ENCODE results near the gene CD209.
"Not testable (repeated sequence)": the region's sequence is repeated elsewhere in the genome, so short reads cannot be mapped to it uniquely, and the experiment has no call there.

CD209 gene, protein sequence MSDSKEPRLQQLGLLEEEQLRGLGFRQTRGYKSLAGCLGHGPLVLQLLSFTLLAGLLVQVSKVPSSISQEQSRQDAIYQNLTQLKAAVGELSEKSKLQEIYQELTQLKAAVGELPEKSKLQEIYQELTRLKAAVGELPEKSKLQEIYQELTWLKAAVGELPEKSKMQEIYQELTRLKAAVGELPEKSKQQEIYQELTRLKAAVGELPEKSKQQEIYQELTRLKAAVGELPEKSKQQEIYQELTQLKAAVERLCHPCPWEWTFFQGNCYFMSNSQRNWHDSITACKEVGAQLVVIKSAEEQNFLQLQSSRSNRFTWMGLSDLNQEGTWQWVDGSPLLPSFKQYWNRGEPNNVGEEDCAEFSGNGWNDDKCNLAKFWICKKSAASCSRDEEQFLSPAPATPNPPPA

DNA sequence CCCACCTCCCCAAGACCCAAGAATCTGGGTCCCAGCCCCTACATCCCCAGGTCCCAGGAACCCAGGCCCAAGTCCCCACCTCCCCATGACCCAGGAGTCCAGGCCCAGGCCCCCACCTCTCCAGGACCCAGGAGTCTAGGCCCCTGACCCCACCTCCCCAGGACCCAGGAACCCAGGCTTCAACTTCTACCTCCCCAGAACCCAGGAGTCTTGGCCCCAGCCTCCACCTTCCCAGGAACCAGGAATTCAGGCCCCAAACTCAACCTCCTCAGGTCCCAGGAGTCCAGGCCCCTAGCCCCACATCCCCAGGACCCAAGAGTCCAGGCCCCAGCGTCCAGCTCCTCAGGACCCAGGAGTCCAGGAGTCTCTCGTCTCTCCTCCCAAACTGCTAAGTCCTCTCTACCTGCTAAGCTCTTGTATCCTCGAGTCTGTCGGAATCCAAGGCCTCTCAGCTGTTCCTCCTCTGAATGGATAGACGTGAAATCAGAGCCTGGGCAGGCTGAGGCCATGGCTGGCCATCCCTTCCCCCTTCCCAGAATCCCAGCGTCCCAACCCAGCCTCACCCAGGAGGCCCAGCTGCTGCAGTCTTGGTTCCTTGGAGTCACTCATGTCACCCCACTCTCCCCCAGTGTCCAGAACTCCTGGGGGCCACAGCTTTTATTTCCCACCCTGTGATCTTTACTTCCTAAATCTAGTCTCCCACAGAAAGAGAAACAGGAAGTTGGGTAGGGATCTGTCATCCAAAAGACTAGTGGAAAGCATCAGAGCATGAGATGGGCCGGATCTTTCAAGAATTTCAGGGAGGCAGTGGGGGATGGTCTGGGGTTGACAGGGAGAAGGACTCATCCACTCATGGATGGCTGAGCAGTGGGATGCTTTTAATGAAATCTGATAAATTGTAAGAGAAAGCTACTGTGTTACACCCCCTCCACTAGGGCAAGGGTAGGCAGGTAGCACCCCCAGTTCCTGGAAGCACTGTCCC lies at the start of gene CD209:
Gene CD209 (minus strand): TSS at position 632 of the 982 bp plus-strand sequence. CDS start 23 bp downstream, at position 609.
- no peak for DNase-seq

DNA sequence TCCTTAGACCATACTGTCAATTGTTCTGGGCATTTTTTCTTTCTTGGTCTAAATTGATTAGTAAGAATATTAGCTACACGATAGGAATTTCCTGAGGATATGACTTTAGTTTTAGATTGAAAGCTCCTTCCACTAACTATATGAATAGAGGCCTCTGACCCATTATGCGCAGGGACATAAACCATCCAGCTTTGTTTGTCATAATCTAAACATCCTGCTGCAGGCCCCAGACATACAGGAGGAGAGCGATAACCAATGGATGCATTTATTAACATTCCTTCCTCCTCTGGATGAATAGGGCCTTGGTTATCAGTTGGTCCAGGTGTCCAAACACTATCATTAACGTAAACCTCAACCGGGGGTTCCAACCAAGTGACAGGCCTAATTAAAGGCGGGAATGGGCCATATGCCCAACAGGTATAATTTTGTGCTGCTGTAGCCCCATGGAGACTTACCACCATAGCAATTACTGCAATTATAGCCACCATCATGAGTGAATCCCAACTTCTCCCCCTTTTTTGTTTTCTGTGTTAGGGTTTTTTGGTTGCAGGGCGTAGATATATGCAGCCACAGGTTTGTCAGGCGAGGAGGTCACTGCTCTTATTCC lies 48.3 kb upstream of the CD209 start:
- no peak for DNase-seq

DNA sequence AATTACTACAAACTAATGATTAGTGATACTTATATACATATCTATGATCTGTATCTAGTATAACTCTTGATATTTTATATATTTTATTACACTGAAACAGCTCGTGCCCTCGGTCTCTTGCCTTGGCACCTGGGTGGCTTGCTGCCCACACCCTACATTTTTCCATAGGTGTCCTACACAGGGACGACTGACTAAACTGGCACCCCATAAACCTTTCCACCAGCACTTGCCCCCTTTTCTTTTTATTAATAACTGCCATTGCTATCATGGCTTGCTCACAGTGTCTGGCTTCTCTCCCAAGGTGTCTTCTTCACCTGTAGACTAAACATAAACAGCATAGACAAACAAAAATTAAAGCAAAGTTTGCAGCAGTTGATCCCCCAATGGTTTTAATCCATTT lies 46.2 kb upstream of the CD209 start:
- no peak for DNase-seq

DNA sequence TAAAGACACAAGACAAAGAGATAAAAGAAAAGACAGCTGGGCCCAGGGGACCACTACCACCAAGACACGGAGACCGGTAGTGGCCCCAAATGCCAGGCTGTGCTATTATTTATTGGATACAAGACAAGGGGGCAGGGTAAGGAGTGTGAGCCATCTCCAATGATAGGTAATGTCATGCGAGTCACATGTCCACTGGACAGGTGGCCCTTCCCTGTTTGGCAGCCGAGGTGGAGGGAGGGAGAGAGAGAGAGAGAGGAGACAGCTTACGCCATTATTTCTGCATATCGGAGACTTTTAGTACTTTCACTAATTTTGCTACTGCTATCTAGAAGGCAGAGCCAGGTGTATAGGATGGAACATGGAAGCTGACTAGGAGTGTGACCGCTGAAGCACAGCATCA lies 45.4 kb upstream of the CD209 start:
- DNase-seq = not testable (repeated sequence)

DNA sequence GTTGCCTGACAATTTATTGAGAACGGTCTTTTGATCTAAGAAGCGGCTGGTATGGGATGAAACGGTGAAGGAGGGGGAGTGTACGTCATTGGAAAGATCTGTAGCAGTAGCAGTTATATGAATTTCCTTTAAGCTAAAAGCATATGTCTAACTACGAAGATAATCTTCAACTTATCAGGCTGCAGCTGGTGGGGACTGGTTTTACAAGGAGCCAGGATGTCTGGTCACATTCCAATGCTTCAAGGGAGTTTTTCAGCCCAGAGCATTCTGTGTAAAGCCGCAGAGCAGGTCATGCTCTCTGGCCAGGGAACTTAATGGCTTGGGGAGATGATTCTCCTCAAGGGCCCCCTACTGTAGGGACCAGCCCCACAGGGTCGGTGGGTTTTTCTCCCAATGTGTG lies 44.9 kb upstream of the CD209 start:
- DNase-seq = no peak

DNA sequence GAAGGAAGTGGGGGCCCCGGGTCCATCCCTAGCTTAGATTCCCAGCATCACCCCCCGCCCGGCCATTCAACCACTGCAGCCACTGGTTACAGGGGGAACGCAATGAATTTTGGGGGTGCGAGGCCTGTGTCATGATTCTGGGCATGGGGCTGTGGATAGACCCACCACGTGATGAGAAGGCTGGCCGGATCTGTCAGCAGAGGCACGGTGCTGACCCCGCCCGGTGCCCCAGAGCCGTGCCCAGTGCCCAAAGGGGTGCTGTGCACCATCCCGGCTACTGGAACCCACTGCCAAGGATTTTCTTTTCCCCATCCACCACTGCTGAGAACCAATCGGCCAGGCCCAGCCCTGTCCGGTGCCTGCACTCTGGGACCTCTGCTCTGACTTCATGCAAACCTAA lies 43.1 kb upstream of the CD209 start:
- DNase-seq = no peak

GRCh38 chr19:7789447-7789846 lies 42.1 kb upstream of the CD209 start:
- no peak for DNase-seq

- no peak for DNase-seq
These were observed 41.6 kb upstream of the CD209 start for GRCh38 chr19:7788933-7789323.

GRCh38 chr19:7788178-7788932 lies 41.0 kb upstream of the CD209 start:
- no peak for DNase-seq

DNA sequence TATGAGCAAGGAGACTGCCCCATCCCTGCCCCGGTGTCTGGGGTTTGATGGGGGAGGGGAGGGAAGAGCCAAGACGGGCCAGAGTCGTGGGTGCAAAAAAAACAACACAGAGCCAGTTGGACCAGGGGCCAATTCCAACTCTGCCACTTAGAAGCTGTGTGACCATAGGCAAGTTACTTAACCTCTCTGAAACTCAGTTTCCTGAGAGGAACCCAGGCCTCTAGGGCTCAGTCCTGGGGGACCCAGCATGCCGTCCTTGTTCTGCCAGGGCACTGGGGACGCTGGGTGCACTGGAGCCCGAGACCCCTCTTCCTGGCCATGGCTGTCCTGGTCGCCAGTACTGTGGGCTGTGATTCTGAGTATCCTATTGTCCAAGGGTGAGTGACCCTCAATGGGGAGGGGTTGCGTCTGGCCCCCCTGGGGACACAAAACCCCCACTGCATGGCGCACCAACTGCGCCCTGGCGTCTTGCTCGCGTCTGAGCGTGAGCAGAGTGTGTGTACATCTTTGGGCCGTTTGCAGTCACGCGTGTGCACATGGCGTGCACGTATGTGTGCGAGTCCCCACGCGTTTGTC lies 40.4 kb upstream of the CD209 start:
- DNase-seq = no peak

DNA sequence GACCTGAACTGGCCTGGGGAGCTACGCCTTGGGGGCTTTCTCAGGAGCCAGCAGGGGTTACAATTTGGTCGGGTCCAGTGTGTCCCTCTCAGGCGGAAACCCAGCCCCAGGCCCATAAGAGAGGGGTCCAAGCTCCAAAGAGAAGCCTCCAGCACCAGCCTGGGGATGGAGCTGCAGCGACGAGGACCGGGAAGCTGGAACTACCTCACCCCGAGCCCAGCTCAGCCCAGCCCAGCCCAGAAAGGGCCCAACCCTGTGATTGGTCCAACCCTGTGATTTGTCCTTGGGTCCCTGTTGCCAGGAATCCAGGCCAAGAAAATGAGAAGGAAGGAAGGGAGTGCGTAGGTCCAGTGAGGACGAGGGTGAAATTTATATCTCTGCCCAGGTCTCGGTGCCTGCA lies 39.8 kb upstream of the CD209 start:
- no peak for DNase-seq

GRCh38 chr19:7784856-7785255 lies 37.5 kb upstream of the CD209 start:
- no peak for DNase-seq

DNA sequence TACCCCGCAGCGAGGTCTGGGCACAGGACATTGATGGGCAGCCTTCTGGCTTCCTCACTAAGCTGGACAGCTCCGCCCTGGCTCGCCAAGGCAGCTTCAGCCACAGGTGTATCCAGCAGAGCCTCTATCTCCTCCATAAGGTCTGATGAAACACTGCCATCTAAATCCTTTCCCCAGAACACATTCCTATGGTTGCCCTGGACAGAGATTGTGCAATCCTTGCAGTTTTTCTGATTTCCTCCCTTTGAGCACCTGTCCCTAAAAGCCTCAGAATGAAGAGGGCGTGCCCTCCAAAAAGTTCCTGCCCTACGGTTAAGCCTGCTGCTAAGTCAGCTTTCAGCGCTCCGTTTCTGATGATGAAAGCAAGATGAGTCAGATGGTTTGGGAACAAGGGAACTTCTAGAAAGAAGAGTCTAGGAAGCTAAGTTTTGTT lies 36.7 kb upstream of the CD209 start:
- DNase-seq = no peak

DNA sequence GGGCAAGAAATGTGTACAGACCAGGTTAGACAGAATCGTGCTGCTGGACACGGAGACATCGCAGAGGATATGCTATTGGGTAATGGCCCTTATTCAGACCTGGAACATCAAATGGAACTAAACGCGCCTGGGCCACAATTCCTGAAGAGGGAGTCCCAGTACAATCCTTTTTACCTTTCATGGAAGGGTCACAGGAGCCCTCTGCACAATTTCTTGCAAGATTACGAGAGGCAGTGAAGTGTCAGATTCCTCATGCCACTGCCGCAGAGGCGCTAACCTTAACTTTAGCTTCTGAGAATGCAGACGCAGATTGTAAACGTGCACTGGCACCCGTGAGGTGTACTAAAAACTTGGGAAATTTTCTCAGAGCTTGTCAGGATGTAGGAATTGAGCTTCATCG lies 33.8 kb upstream of the CD209 start:
- DNase-seq = no peak

DNA sequence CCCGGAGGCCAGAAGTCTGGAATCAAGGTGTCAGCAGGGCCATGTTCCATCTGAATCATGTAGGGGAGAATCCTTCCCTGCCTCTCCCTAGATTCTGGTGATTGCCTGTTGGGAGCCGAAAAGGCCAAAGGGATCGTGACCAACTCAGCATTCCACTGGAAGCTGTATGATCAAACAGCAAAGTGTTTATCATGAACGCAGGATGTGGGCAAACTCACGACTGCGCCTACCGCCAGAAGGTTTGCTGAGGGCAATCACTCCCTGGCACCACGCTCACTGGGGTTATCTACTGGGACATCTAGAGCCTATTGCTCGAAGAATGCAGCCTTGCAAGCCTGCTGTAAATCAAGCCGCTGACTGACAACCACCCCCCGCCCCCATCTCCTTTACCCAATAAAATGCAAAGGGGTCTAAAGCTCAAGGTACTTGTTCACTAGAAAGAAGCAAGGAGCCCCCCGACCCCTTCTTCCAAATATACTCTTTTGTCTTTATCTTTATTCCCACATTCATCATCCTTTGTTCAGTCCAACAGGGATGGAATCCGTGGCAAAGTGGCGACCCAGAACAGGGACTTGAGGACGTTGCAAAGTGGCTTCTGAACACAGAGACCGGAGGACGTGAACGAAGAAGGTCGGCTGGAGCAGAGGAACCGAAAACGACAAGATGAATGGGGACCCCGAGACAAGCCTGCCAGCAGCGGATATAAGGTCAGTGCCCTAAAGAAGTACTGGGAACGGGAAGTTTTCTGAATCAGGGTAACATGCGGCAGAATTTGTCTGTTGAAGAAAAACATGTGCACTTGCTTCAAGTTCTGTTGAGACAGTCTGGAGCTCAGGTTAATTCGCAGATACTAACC lies 32.5 kb upstream of the CD209 start:
- DNase-seq = no peak

DNA sequence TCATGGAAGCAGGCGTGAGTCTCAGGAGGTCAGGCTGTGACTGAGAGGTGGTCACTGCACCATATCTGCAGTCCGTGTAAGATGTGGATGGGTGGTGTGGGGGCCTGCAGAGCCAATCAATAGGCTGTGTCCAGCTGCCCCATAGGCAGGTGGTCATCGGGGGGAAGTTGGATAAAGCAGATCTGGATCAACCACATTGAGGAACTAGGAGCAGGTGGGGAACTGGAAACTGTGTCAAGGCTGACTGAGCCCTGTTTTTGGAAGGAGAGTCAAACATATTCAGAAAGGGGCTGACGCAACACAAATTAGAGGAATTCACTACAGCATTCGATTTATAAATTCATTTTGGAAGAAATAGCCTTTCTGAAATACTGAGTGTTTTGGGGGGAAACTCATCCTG lies 30.7 kb upstream of the CD209 start:
- no peak for DNase-seq

GRCh38 chr19:7775761-7776160 lies 28.4 kb upstream of the CD209 start:
- no peak for DNase-seq

- DNase-seq = no peak
These were observed 26.5 kb upstream of the CD209 start for GRCh38 chr19:7773841-7774240.

DNA sequence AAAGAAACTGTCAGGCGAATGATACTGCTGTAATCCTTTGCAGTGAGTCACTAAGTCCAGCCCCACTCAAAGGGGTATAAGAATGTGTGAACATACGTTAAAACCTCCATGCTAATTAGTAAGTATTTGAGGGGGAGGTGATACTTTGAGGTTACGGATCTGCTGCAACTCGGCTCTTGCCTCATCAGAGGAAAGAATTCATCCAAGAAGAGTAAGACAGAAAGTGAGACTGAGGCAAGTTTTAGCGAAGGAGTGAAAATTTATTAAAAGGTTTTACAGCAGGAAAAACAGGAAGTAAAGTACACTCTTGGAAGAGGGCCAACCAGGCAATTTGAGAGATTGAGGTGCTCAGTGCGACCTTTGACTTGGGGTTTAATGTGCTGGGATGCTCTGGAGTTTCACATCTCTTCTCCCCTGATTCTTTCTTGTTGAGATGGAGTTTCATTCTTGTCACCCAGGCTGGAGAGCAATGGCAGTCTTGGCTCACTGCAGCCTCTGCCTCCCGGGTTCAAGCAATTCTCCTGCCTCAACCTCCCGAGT lies 25.5 kb upstream of the CD209 start:
- DNase-seq = no peak

DNA sequence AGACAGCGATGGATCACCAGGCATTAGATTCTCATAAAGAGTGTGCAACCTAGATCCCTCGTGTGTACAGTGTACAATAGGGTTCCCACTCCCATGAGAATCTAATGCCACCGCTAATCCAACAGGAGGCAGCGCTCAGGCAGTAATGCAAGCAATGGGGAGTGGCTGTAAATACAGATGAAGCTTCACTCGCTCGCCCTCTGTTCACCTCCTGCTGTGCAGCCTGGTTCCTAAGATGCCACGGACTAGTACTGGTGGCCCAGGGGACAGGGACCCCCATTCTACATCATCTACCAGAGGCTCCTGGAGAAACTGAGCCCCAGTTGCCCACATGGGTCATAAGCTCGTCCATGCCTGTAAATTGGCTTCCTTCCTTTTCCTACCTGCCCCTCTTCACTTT lies 23.7 kb upstream of the CD209 start:
- no peak for DNase-seq

DNA sequence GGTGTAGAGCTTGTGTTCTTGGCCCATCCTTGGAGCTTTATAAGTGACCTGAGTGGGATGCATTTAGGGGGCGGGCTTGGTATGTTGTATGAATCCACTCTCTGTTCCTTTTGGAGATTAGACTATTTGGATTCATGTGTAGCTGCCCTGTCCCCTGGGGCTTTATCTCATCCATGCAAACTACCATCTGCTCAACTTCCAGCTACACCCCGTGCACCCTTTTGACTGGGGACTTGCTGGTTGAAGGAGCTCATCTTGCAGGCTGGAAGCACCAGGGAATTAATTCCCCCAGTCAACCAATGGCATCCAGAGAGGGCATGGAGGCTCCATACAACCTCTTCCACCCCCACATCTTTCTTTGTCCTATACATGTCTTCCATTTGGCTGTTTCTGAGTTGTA lies 21.8 kb upstream of the CD209 start:
- no peak for DNase-seq

Data from right forelimb (tissue), 1 donor.